H1 (cell line): Measurements from ENCODE around the gene LMO4. TPM values are rescaled to one million over a fixed set of nuclear protein-coding genes. Genes with fewer than 3 reads are reported as not detected.

Source experiments
- CHD1 ChIP-seq: IDR thresholded peaks from 2 replicates; pipeline ENCODE4 v1.6.1; 2012; ENCODE audit warnings: low read depth, low read length, improper control_type of control experiment
- CHD2 ChIP-seq: IDR thresholded peaks from 2 replicates; pipeline ENCODE4 v1.6.1; 2012; ENCODE audit warnings: low read length, improper control_type of control experiment
- RFX5 ChIP-seq: IDR thresholded peaks from 2 replicates; pipeline ENCODE4 v1.6.1; 2011; ENCODE audit warnings: low read depth, low read length, improper control_type of control experiment, borderline replicate concordance
- ZNF274 ChIP-seq: IDR thresholded peaks from 2 replicates; pipeline ENCODE4 v1.7.0; 2012; ENCODE audit warnings: low read length, borderline replicate concordance; ENCODE audit errors: extremely low read depth
- polyA plus RNA-seq, 7 experiments: library from polyadenylated mRNA; depleted of rRNA in 3 of 7; stranded (reverse) in 5 of 7; unstranded in 2 of 7; fragments of >200 nt in 5 of 7; fragments of 200-250 nt in 2 of 7; gene quantifications; 1 replicate in 5 of 7; 2 replicates in 1 of 7; 4 replicates in 1 of 7; pipeline versions ENCODE4 v1.2.1 to v1.2.3, GENCODE V29; 2011 to 2013; ENCODE audit warnings: missing spikeins in 2 of 7, mixed read lengths in 2 of 7
- total RNA-seq: library from RNA; stranded (reverse); fragmentation: NEBNext Ultra II Directional; extraction: Animal tissue kit (Norgen Biotek cat#: 25700); gene quantifications from 2 replicates; pipeline ENCODE4 v1.2.1, GENCODE V29; 2021
- TF ChIP-seq, protein P1 (sequence below): IDR thresholded peaks from 2 replicates; pipeline ENCODE4 v1.6.1; 2011; ENCODE audit warnings: low read depth, mild to moderate bottlenecking, low read length; ENCODE audit not compliant: insufficient read depth

The LMO4 gene
- total and polyA plus RNA-seq, 2 of the 8 experiments (the other 6 are each of a cell fraction or from before 2014, with no cell fraction given) = 71.7 to 98.7 TPM

DNA sequence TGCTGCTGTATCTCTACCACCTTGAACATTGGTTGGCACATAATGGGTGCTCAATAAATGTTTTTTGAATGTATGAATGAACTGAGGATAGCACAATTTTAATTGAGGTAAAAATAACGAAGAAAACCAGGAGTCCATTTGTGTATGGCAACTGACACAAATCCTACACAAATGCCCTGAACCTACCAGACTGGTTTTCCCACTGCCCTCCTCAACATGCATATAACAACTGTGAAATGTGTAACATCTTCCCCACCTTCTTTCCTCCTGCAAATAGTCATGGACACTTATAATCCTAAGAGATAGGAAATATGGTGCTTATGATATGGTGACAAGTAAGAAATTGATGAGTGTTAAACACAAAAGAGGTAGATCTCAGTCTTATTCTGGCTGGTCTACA, 9.9 kb upstream of the LMO4 start (continued):
- TF ChIP-seq, protein P1, sequence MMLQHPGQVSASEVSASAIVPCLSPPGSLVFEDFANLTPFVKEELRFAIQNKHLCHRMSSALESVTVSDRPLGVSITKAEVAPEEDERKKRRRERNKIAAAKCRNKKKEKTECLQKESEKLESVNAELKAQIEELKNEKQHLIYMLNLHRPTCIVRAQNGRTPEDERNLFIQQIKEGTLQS = no peak
- no peak for TF ChIP-seq ZNF274
- TF ChIP-seq CHD1 = no peak
- no peak for TF ChIP-seq RFX5
- TF ChIP-seq CHD2 = no peak
